Activated gamma-delta T cell (primary cell): ENCODE measurements around the gene OR1F1.
"Not testable (repeated sequence)": the region's sequence is repeated elsewhere in the genome, so short reads cannot be mapped to it uniquely, and the experiment has no call there.

Source experiments
- DNase-seq: peaks from one replicate; lab custom pipeline; 2025; lab: John Stamatoyannopoulos, UW
- total RNA-seq, 2 donors: gene quantifications; one replicate each; lab custom pipeline; 2026; lab: John Stamatoyannopoulos, UW

OR1F1 gene
- 0 reads per million in 2 donors for total RNA-seq

- no peak for DNase-seq
Observed at GRCh38 chr16:3187798-3188674, at the start of gene OR1F1. Gene OR1F1 (plus strand): TSS chr16:3188204.

GRCh38 chr16:3138342-3138741 lies 49.7 kb upstream of the OR1F1 start:
- DNase-seq: no peak

- no peak for DNase-seq
Observed at GRCh38 chr16:3138823-3139426, 49.1 kb upstream of the OR1F1 start.

- DNase-seq: not testable (repeated sequence)
Observed at GRCh38 chr16:3139561-3139960, 48.4 kb upstream of the OR1F1 start.

- no peak for DNase-seq
Observed at GRCh38 chr16:3140603-3141427, 47.2 kb upstream of the OR1F1 start.

GRCh38 chr16:3141781-3142311 lies 46.2 kb upstream of the OR1F1 start:
- no peak for DNase-seq

- no peak for DNase-seq
Observed at GRCh38 chr16:3142327-3142726, 45.7 kb upstream of the OR1F1 start.

- no peak for DNase-seq
Observed at GRCh38 chr16:3142770-3143169, 45.2 kb upstream of the OR1F1 start.

GRCh38 chr16:3143189-3143588 lies 44.8 kb upstream of the OR1F1 start:
- no peak for DNase-seq

- DNase-seq: no peak
Observed at GRCh38 chr16:3143598-3144320, 44.2 kb upstream of the OR1F1 start.

- DNase-seq: no peak
Observed at GRCh38 chr16:3144321-3144983, 43.6 kb upstream of the OR1F1 start.

GRCh38 chr16:3145151-3145550 lies 42.9 kb upstream of the OR1F1 start:
- no peak for DNase-seq

GRCh38 chr16:3145660-3146059 lies 42.3 kb upstream of the OR1F1 start:
- no peak for DNase-seq

GRCh38 chr16:3147046-3147756 lies 40.8 kb upstream of the OR1F1 start:
- DNase-seq: no peak

- DNase-seq: no peak
Observed at GRCh38 chr16:3147757-3148104, 40.3 kb upstream of the OR1F1 start.

- DNase-seq: no peak
Observed at GRCh38 chr16:3148256-3149192, 39.5 kb upstream of the OR1F1 start.

- DNase-seq: no peak
Observed at GRCh38 chr16:3149193-3149530, 38.8 kb upstream of the OR1F1 start.

- no peak for DNase-seq
Observed at GRCh38 chr16:3149630-3150345, 38.2 kb upstream of the OR1F1 start.
